GM18907 (cell line): ENCODE measurements around the gene FAM81A.
"Not testable (repeated sequence)": the region's sequence is repeated elsewhere in the genome, so short reads cannot be mapped to it uniquely, and the experiment has no call there.

Source experiments
- ATAC-seq: cut with Tn5 transposase; IDR thresholded peaks from one replicate; pipeline ENCODE4 v1.9.1; 2021; ENCODE audit warnings: mild to moderate bottlenecking, moderate library complexity; ENCODE audit not compliant: unreplicated experiment

The FAM81A gene

DNA sequence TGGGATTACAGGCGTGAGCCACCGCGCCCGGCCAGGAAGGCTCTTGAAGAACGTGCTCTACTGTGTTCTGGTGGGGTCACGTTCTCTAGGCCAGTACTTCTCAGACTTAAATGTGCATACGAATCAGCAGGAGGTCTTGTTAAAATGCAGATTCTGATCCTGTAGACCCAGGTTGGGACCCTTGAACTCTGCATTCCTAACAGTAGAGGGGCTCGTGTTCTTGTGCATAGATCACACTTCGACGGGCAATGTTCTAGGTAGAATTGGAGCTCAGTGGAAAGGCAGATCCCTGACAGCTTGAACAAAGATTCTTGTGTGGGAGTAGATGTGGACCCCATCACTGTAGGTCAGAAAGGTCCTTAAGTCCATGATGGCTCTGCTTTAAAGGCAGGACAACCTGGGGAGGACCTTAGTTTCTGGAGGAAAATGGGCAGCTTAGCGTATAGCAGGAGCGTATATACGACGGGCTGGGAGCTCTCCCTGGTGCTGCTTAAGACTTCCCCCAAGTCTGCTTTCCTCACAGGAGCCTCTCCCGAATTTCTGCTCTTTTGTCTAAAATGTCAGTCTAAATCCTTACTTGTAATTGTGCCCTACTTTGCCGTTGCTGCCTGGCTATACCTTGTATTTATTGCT lies 16.9 kb upstream of the FAM81A start:
- no peak for ATAC-seq

DNA sequence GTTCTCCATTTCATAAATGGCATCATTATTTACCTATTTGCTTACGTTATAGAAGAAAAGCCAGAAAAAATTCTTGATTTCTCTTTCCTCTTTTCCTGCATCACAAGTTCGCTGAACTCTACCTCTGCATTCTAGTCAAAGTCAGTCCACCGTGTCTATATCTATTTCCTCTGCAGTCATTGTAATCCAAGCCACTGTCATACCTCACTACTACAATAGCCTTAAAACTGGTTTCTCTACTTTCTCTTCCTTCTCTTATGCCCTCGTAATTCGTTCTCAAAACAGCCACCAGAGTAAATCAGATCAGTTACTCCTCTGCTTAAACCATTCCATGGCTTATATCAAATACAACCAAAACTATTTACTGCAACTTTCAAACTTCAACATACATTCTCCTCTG lies 13.4 kb upstream of the FAM81A start:
- ATAC-seq = no peak

DNA sequence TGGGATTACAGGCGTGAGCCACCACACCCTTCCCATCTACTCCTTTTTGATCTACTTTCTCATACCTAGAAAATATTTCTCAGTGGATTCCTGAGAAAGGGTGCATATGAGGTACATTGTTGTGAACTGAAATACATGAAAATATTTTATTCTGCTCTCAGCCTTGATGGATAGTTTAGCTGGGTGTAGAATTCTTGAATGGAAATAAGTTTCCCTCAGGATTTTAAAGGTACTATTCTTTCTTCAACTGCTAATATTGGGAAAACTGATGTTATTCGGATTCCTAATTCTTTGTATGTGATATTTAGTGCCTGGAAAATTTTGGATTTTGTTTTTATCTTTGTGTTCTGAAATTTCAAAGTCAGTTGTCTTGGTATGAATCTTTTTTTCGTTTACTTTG lies 9.1 kb upstream of the FAM81A start:
- ATAC-seq = not testable (repeated sequence)

DNA sequence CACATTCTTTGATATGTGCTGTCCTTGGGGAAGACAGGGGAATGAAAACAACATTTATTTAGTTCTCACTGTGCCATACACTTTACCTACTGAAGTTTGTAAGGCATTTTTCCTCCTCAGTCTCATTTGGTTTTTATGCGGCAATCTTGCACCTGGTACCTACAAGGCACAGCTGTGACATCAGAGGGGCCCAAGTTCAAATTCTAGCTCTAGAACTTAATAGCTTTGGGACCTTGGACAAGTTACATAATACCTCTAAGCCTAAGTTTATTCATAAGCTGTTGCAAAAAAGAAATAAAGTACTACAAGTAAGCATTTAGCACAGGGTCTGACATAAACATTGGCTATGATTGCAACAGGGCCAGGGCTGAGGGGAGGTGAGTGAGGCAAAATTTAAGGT lies 5.6 kb upstream of the FAM81A start:
- ATAC-seq = no peak

DNA sequence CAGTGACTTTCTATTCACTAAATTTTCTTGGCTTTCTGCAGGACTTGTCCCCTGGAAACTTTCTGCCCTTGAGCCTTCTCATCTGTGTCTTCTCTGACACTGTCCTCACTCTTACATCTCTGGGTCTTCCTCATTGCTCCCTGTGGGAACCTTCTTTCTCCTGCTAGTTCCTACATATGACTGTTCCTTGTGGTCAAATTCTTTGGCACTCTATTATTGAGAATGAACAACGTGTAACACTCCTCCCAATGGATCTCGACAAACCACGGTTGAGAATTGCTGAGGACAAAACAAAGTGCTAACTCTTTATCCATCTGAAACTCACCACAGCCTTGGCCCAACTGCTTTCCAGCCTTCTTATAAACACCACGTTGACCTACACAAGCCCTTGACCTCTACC lies 3.5 kb upstream of the FAM81A start:
- no peak for ATAC-seq

DNA sequence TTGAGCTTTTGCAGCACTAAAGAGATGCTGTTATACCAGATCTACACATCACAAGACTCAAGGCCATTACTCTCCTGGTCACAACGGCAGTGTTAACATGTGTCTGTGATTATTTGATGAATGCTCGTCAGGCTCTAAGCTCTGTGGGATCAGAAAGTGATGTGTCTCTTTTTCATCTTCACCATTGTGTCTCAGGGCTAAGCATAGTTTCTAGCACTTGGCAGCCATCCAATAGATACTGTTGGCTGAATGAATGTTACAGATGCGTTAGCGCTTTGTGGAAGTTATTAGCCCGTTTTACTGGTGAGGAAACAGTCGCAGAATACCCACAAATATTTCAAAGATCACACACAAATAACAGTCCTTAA lies 1.2 kb upstream of the FAM81A start:
- no peak for ATAC-seq

DNA sequence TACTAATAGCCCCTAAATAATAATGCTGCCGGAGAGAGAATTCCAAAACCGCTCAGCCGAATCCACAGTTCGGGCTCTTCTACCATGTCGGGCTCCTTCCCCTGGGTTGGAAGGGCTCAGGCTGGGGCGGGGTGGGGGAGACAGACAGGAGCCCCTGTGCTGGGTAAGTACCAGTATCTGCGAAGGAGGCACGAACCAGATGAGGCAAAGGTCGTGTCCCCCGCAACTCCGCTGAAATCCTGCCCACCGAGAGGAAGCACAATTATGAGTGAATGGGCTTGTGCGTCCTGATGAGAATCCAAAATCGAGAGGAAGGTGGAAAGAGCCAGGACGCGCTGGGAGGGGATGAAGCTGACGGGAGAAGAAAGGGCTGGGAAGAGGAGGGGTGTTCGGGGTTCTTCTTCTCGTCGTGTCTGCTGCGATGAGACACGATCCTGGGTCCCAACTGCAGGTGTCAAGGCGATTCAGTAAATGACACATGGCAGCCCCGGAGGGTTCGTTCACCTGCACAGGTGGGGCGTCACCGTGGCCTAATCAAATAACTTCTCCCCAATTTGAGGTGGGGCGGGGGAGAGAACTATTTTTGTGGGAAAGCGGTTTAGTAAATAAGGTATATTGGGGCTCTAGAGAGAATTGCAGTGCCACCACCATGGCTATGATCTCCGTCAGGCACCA lies 707 bp upstream of the FAM81A start:
- no peak for ATAC-seq

DNA sequence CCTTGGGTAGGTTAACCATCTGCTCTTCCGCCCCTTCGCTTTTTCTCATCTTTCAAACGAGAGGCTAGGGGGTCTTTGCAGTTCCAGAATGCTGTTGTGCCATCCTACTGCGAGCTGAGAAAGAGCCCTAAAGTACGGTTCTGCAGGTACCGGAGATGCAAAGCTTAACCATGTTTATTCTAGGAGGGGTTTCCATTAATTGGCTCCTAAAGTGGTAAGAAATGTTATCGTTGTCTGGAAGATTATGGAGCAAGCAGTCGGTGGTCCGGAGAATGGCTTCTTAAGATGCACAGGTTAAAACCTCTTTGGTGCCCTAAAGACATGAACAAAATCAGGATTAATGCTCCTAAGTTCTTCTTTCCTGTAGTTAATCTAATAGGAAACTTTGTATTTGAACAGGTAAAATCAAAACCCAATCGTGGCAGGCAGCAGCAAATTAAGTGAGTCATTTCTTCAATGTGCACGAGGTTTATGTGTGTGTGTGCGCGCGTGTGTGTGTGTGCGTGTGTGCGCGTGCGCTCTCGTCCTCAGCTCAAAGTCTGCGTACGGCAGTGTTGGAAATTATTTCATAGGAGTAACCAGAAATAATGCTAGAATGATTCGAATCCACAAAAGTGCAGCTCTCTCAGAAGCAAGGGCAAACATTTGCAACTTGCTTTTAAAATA lies 772 bp downstream of the FAM81A start:
- no peak for ATAC-seq

DNA sequence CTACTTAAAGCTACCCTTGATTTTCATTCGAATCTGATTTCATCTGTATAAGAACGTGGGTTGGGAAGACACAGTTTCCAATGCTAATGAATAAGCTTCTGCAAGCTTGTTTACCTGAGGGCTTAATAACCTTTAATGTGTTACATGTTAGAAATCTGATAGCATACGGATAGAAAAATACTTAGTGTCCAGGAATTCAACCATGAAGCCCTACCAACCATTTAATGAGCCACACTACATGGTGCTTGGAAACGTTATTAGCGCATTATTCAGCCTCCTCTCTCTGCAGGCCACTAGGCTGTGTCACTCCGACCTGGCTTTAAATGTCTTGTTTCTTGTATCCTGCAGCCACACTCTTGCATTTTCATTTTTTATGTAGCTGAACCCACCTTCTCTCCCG lies 1.6 kb downstream of the FAM81A start:
- no peak for ATAC-seq

DNA sequence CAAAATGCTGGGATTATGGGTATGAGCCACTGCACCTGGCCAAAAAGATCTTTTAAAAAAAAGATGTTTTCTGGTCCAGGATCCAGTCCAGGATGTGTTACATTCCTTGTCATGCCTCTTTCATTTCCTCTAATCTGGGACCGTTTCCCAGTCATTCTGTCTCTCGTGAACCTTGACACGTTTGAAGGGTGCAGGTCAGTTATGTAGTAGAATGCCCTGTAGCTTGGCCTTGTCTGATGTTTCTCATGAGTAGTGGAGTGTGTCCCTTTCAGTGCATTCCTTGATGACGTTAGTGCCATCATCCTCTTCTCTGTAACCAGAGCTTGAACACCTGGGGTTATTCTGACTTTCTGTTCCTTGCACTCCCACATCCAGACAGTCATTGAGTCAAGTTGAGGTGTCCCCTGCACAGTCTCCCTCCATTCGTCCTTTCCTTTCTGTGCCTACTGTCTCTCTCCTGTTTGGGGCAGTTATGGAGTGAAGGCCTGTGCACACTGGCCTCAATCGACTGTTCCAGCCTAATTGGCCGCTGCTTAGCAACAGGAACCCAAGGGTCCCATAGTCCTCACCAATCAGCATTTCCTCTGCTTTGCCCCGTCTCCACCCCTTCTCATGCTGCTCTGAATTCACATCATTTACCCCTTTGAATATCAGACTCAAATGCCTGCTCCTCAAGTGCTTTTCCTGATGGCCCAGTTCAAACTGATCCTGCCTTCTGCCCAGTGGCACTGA lies 5.5 kb downstream of the FAM81A start:
- no peak for ATAC-seq

DNA sequence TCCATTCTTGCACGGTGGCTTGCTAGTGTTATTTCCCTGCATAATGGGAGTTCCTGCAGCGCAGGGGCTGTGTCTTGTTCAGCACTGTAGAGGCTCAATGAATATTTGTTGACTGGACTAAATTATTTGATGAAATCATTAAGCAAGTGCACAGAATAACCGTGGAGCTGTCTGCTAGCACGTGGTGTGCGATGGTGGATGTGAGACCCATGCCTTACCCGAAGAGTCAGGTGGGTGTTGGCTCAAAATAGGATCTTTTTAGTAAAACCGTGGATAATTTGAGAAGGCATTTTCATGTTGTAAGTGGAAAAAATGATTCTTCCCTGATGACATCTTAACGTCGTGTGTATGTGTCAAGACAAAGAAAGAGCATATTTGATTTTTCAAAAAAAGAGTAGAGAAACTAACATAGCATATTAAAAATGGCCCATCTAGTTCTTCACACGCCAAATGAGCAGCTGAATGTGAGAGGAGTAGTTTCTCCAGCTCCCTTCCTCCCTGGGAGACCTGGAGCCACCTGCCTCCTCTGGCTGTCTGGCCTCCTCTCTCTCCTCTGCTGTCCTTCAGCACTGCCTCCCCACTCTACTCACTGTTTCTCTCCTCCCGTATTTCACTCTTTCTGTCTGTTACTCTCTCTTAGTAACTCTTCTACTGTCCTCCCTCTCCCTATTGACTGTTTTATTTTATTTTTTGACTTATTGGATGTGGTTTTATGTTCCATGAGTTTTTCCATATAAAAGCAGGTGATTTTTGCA lies 6.3 kb downstream of the FAM81A start:
- no peak for ATAC-seq

DNA sequence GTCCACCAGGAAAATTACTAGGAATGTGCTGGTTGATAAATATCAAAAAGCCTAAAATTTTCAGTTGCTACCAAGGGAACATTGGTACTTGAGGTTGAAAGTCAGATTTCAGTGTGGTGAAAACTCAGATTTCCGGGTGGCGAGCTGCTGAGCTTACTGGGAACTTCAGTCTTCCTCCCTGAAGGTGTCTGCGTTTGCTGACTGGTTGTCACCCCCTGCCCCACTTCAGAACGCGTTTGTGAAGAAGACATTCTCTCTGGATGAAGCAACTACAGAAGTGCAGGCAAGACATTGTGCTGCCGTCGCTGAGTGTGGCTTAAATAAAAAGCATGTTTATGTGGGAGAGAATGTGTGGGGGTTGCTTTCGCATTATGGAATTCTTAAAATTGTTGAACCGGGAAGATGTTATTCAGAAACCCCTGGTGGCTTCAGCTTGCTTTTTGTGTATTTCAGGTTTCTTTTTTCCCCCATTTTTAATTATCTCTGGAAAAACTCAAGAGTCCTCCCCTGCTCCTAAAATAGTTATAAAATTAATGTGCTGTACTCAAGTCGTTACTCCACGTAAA lies 7.1 kb downstream of the FAM81A start:
- no peak for ATAC-seq

DNA sequence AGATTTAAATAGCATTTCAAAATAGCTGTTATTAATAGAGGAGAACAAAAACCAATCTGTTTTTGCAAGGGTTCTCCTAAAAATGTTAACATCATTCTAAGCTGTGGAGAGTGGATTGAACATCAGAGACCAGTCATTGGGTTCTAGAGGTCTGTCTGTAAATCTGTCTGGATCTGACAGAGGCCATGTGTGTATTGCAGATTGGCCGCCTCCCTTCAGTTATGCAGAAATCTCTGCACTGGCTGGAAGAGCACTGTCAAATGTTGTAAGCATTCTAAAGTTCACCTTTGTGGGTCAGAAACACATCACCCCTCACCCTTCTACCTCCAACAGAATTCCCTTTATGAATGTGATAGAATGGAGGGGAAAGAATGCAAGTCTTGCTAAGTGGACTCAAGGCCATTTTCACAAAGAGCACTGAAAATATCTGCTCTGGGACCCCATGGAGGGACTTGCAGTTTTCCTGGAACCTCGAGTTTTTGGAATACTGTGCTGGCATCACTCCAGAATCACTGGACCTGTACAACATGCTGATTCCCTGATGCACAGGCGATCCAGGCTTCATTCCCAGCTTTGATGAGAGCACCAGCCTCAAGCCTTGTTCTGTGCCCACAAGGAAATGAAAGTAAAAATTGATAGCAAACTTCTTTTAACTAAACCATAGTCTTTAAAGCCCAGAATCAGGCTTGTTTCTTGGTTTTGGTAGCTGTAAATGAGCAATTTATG lies 8.4 kb downstream of the FAM81A start:
- ATAC-seq = no peak

DNA sequence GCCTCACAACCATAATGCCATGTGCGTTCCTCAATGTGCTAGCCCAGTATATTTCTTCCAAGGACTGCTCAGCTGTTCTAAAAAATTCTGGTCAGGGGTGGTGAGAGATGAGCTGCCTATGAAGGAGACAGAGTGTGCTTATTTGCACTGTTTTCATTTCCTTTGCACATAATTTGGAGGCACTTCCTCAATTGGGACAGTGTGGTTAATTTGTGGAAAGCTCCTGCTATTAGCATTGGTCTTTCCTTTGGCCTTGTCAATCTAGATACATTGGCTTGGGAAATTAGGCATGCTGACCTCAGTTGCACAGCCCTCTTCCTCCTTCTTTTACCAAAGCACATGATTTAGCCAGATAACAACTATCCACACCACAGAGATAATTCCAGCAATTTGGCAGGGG lies 9.4 kb downstream of the FAM81A start:
- no peak for ATAC-seq

DNA sequence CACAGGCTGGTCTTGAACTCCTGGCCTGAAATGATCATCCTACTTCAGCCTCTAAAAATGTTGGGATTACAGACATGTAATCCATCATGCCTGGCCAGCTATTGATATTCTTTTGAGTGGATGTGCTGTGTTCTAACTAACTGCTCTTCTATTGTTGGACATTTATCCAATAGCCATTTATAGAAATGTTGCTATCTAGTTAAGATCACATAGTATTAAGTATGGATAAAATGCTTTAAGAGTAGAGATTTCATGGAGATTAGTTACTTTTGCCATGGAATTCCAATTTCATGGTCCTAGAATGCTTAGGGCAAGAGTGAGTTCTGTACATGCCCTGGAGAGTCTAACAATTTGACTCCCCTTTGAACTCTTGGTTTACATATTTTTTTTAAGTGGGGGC lies 10.9 kb downstream of the FAM81A start:
- no peak for ATAC-seq

DNA sequence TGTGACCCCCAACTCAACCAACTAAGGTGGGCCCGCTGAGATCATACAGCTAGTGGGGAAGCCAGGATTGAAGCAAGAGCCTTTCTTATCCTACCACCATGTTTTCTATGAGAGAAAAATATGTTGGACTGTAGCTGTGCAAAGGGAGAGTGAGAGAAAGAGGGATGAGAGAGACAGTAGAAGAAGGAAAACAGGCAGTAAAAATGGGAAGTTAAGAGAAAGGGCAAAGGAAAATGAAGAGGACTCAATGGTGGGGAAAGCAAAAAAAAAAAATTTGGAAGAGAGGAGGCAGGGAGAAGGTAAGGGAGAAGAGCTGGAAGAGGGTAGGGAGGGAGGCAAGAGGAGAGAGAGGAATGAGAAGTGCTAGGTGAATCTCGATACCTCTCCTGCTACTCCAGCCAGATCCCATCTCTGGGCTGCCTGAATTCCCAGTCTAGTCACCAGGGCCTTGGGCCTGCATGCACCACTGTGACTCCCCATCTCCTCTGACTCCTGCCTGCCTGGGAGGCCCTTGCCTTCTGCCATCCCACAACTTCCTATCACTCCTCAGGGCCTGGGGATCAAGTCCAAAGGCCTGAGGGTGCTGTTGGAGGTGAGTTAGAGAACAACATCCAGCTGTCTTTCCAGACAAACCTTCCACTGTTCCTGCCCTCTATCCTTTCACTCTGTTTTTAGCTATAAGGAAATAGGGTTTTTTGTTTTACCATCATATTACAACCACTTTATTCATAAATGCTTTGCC lies 15.7 kb downstream of the FAM81A start:
- no peak for ATAC-seq

DNA sequence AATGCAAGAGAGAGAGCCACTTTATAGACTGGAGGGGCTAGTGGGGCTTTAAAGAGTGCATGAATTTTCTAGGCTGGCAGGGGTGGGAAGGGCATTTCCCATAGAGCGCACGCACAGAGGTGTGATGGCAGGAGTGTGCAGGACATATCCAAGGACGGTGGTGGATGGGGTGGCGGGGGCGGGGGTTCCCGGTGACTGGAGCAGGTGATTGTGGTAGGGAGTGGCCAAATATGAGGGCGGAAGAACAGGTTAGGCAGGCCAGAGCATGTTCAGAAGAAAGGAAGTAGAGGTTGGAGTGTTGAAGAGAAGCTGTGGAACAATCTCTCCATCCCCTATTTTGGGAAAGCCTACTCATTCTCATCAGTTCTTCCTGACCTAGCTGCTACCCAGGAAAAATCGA lies 18.1 kb downstream of the FAM81A start:
- ATAC-seq = no peak

DNA sequence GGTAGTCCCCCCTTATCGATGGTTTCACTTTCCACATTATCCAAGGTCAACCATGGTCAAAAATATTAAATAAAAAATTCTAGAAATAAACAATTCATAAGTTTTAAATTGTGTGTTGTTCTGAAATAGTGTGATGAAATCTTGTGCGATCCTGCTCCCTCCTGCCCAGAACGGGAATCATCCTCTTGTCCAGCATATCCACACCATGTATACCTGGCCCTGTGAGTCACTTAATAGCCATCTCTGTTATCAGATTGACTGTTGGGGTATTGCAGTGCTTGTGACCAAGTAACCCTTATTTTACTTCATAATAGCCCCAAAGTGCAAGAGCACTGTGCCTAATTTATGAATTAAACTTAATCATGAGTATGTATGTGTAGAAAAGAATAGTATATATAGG lies 19.1 kb downstream of the FAM81A start:
- no peak for ATAC-seq

DNA sequence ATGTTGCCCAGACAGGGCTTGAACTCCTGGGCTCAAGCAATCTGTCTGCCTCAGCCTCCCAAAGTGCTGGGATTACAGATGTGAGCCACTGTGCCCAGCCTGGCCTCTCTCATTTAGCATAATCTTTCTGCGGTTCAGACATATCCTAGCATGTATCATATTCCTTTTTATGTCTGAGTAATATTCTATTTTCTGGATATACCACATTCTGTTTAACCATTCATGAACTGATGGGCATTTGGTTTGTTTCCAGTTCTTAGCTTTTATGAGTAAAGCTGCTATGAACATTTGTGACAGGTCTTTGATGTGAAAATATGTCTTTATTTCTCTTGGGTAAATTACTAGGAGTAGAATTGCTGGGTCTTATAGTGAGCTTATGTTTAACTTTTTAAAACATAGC lies 23.5 kb downstream of the FAM81A start:
- no peak for ATAC-seq
